ENCODE results near the gene NRDE2.

DNA sequence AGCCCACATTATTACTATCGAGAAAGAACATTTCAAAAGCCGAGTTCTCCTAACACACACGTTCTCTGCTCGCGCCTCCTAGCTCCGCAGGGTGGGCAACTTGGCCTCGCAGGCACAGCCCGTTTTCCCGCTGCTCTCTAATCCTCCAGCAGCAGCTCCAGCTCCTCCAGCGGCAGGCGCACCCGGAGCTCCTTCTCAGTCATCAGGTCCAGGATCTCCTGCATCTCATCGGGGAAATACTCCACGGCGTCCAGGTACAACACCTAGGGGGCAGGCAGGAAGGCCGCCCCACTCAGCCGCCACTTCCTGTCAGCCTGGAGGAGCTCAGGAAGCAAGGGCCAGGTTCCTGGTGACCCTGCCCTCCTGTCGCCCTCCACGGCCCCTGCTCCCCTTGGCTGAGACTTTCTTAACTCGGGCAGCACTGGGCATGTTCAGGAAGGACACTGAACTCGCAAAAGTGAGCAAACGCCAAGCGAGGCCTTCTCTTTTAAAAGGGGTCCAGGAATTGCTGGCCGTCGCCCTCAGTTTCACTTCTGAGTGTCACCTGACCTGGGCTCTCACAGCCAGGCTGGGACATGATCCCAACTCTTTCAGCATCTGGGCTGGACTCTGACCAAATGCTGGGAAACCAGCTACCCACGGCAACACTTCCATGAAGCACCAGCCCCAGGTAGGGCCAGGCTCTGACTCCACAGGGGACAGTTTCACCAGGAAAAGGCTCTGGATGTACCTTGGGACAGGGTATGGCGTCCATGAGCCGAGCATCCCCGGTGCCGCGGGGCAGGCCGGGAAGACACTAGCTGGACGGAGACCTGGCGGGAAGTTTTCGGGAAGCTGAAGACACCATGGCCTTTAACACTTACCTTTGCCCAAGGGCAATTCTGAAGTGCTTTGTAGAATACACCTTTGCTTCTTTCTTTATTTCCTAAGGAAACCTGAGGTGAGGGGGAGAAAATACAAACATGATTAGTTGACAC lies 53.3 kb downstream of the NRDE2 start:
- no peak for TF ChIP-seq POLR2A (IDR thresholded peaks at IDR 0.05; ENCODE audit: low read depth)
- TF ChIP-seq, protein P1, sequence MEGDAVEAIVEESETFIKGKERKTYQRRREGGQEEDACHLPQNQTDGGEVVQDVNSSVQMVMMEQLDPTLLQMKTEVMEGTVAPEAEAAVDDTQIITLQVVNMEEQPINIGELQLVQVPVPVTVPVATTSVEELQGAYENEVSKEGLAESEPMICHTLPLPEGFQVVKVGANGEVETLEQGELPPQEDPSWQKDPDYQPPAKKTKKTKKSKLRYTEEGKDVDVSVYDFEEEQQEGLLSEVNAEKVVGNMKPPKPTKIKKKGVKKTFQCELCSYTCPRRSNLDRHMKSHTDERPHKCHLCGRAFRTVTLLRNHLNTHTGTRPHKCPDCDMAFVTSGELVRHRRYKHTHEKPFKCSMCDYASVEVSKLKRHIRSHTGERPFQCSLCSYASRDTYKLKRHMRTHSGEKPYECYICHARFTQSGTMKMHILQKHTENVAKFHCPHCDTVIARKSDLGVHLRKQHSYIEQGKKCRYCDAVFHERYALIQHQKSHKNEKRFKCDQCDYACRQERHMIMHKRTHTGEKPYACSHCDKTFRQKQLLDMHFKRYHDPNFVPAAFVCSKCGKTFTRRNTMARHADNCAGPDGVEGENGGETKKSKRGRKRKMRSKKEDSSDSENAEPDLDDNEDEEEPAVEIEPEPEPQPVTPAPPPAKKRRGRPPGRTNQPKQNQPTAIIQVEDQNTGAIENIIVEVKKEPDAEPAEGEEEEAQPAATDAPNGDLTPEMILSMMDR (IDR thresholded peaks at IDR 0.05) = no peak
